NCI-H1105 (cell line): ENCODE results near the gene TMEM151A.

Experiments
- DNase-seq: peaks from one replicate; lab custom pipeline; 2025; lab: John Stamatoyannopoulos, UW

The TMEM151A gene

GRCh38 chr11:66283461-66284105 lies 8.1 kb upstream of the TMEM151A start:
- no peak for DNase-seq

GRCh38 chr11:66284526-66285078 lies 7.1 kb upstream of the TMEM151A start:
- DNase-seq, result no peak

DNA sequence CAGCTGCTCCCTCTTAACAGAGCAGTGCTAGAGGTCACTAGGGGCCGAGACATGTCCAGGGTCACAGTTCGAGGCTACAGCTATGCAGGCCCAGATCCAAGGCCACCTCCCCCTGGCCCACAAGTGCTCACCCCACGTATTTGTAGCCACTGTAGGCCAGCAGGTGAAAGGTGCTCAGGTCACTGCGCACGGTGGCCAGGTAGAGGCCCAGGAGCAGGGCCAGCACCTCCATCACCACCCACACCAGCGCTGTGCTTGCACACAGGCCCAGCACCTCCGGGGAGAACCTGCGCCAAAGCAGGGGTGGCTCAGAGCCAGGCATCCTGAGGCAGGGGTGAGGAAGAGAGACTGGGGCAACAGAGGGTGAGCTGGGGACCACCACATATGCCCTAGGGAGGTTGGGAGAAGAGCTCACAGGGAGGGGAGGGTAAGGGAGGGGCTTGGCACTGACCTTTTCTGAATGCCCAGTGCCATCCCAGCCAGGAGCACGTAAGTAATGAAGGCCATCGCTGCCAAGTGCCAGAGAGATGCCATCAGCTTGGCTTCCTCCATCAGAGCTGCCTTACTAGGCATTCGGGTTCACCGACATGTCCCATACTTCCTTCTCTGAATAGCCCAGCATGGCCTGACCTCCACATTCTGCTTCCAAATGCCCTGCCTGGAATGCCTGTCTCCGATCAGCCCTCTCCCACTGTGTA lies 6.3 kb upstream of the TMEM151A start:
- no peak for DNase-seq

GRCh38 chr11:66286699-66287098 lies 5.0 kb upstream of the TMEM151A start:
- no peak for DNase-seq

GRCh38 chr11:66287211-66287888 lies 4.3 kb upstream of the TMEM151A start:
- DNase-seq, result no peak

GRCh38 chr11:66287889-66288670 lies 3.6 kb upstream of the TMEM151A start:
- no peak for DNase-seq

DNA sequence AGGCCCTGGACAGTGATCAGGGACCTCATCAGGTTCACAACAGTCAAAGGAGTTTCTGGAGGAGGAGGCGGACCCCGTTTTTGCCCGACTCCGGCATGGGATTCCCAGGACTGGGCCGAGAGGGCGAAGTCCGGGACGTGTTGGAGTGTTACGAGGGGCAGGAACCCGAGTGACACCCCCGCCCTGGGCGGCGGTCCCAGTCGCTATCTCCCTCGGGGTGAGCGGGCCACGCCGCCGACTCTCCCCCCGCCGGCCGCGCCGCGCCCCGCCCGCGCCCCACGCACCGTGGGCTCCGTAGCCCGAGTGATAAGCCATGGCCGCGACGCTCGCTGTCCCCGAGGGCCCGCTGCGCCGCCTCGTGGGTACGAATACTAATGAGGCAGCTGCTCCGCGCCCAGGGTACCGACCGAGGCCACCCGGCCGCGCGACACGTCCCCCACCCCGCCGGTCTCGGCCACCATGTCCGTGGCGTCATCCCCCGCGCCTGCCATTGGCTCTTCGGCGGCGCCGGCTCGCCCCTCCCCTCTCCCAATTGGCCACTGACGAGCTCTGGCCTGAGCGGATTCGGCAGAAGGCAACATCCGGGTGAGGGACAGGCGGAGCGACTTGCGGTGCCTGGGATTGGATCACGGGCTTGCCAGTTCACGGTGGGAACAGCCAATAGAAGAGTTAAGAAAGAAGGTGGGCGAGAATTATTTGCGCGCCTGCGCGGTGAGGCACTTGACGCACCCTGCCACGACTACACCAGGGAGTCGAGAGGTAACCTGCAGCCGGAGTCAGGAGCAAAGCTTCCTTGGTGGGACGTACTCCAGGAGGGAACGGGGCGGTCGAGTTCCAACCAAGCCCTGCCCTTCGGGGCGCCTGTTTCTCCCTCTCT lies 2.8 kb upstream of the TMEM151A start, which contains the start of gene YIF1A:
TSS of gene YIF1A (minus strand) at position 473 of the 877 bp plus-strand sequence. CDS start at position 315, 158 bp downstream.
- peak; percentile 99 for DNase-seq

GRCh38 chr11:66289548-66290329 lies 2.0 kb upstream of the TMEM151A start:
- DNase-seq, result peak; percentile 67

DNA sequence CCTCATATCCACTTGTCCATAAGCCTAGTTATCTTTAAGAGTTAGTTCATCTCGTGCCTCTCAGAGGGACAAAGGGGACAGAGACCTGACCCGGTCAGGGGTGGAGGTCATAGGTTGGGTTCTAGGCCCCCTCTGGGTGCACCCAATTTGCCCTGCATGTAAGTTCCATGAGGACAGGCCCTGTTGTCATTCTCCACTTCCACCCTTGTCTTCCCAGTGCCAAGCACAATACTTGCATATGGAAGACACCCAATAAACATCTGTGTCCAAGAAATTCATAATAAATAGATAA lies 1.4 kb upstream of the TMEM151A start:
- no peak for DNase-seq

GRCh38 chr11:66291303-66291705 lies 390 bp upstream of the TMEM151A start:
- DNase-seq, result no peak

- DNase-seq, result no peak
These were observed 1.0 kb downstream of the TMEM151A start for GRCh38 chr11:66292543-66293332.

- DNase-seq, result no peak
These were observed 1.7 kb downstream of the TMEM151A start for GRCh38 chr11:66293352-66293751.

DNA sequence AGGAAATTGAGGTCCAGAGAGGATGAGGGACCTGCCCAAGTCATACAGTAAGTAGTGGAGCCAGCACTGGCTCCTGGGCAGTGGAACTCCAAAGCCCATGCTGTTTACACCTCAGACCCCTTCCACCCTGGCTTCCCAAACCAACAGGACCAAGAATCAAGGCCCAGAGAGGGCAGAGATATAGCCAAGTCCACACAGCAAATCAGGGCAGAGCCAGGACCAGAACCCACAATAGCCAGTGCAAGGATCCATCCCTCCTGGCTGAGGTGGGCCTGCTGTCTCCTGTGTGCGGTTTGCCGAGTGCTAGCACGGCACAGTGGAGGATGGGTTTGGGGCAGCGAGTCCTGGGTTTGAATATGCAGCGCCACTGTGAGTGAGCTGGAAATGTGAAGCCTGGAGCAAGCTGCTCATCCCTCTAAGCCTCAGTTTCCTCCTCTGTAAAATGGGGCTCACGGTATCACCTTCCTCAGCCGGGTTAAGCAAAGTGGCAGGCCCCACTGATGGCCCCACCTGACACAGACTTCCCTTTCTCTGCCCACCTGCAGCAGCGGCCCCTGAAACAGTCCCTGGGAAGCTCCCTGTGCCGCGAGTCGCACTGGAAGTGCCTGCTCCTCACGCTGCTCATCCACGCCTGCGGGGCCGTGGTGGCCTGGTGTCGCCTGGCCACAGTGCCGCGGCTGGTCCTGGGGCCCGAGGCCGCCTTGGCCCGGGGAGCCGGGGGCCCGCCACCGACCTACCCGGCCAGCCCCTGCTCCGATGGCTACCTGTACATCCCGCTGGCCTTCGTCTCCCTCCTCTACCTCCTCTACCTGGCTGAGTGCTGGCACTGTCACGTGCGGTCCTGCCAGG lies 2.3 kb downstream of the TMEM151A start:
- no peak for DNase-seq

- no peak for DNase-seq
These were observed 3.2 kb downstream of the TMEM151A start for GRCh38 chr11:66294626-66295620.

DNA sequence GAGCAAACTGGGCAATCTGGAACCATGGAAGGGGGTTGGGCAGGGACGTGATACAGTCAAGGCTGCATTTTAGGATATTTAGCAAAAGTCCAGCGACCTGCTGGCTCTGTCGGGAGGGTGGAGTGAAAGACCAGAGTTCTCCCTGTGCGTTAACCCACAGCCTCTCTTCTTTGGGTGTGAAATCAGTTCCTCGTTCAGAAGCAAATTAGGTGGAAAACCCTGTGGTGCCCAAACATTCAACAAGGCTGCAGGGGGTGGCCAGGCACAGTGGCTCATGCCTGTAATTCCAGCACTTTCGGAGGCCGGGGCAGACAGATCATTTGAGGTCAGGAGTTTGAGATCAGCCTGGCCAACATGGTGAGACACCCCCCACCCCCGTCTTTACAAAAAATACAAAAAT lies 5.9 kb downstream of the TMEM151A start:
- no peak for DNase-seq

- no peak for DNase-seq
These were observed 7.5 kb downstream of the TMEM151A start for GRCh38 chr11:66299186-66299585.

- no peak for DNase-seq
These were observed 11.0 kb downstream of the TMEM151A start for GRCh38 chr11:66302656-66303055.
